ENCODE data around the gene STH.

- TF ChIP-seq ZNF8 (CRISPR knock-in tag; IDR thresholded peaks at IDR 0.05) (no peak), PATZ1 (CRISPR knock-in tag; IDR thresholded peaks at IDR 0.05; ENCODE audit: borderline replicate concordance) (no peak), RARB (CRISPR knock-in tag; IDR thresholded peaks at IDR 0.05) (no peak), TCF4 (CRISPR knock-in tag; IDR thresholded peaks at IDR 0.05; ENCODE audit: borderline replicate concordance) (no peak), CREB5 (CRISPR knock-in tag; IDR thresholded peaks at IDR 0.05; ENCODE audit: low read depth) (no peak), ZFP3 (CRISPR knock-in tag; IDR thresholded peaks at IDR 0.05) (no peak), ZFP30 (CRISPR knock-in tag; IDR thresholded peaks at IDR 0.05) (no peak), POU6F1 (CRISPR knock-in tag; IDR thresholded peaks at IDR 0.05; ENCODE audit: borderline replicate concordance, low read depth) (no peak), ZNF70 (CRISPR knock-in tag; IDR thresholded peaks at IDR 0.05) (no peak), TOX (CRISPR knock-in tag; IDR thresholded peaks at IDR 0.05; ENCODE audit: borderline replicate concordance) (no peak), CSRNP3 (CRISPR knock-in tag; IDR thresholded peaks at IDR 0.05) (no peak), ARNTL (CRISPR knock-in tag; IDR thresholded peaks at IDR 0.05; ENCODE audit: borderline replicate concordance, low read depth) (no peak)
These were observed 46.6 kb downstream of the STH start for GRCh38 chr17:46045639-46046038.
